Panc1 (cell line): ENCODE measurements around the gene MSI2.

Experiments used
- POLR2AphosphoS5 ChIP-seq: IDR thresholded peaks from 2 replicates; pipeline ENCODE4 v1.6.1; 2012; ENCODE audit warnings: mild to moderate bottlenecking, low read depth, low read length, moderate library complexity
- TCF7L2 ChIP-seq: IDR thresholded peaks from 2 replicates; pipeline ENCODE4 v1.6.1; 2011; ENCODE audit warnings: mild to moderate bottlenecking, low read depth, low read length, inconsistent platforms
- TF ChIP-seq, protein P1 (sequence below): fragments of 450-650 bp; IDR thresholded peaks from 2 replicates; pipeline ENCODE4 v1.5.1; 2017; ENCODE audit warnings: mild to moderate bottlenecking
- TF ChIP-seq, protein P2 (sequence below), 2 experiments: IDR thresholded peaks; 2 replicates each; pipeline ENCODE4 v1.6.1; 2011 to 2012; ENCODE audit warnings: low read depth in 2 of 2, control low read depth in 1 of 2, low read length in 1 of 2, mild to moderate bottlenecking in 1 of 2, moderate library complexity in 1 of 2; ENCODE audit not compliant: insufficient read depth in 1 of 2

GRCh38 chr17:57534863-57535248, 278.5 kb downstream of the MSI2 start:
- TF ChIP-seq, protein P1, sequence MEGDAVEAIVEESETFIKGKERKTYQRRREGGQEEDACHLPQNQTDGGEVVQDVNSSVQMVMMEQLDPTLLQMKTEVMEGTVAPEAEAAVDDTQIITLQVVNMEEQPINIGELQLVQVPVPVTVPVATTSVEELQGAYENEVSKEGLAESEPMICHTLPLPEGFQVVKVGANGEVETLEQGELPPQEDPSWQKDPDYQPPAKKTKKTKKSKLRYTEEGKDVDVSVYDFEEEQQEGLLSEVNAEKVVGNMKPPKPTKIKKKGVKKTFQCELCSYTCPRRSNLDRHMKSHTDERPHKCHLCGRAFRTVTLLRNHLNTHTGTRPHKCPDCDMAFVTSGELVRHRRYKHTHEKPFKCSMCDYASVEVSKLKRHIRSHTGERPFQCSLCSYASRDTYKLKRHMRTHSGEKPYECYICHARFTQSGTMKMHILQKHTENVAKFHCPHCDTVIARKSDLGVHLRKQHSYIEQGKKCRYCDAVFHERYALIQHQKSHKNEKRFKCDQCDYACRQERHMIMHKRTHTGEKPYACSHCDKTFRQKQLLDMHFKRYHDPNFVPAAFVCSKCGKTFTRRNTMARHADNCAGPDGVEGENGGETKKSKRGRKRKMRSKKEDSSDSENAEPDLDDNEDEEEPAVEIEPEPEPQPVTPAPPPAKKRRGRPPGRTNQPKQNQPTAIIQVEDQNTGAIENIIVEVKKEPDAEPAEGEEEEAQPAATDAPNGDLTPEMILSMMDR: no peak
- TF ChIP-seq, protein P2, sequence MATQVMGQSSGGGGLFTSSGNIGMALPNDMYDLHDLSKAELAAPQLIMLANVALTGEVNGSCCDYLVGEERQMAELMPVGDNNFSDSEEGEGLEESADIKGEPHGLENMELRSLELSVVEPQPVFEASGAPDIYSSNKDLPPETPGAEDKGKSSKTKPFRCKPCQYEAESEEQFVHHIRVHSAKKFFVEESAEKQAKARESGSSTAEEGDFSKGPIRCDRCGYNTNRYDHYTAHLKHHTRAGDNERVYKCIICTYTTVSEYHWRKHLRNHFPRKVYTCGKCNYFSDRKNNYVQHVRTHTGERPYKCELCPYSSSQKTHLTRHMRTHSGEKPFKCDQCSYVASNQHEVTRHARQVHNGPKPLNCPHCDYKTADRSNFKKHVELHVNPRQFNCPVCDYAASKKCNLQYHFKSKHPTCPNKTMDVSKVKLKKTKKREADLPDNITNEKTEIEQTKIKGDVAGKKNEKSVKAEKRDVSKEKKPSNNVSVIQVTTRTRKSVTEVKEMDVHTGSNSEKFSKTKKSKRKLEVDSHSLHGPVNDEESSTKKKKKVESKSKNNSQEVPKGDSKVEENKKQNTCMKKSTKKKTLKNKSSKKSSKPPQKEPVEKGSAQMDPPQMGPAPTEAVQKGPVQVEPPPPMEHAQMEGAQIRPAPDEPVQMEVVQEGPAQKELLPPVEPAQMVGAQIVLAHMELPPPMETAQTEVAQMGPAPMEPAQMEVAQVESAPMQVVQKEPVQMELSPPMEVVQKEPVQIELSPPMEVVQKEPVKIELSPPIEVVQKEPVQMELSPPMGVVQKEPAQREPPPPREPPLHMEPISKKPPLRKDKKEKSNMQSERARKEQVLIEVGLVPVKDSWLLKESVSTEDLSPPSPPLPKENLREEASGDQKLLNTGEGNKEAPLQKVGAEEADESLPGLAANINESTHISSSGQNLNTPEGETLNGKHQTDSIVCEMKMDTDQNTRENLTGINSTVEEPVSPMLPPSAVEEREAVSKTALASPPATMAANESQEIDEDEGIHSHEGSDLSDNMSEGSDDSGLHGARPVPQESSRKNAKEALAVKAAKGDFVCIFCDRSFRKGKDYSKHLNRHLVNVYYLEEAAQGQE (IDR thresholded peaks at IDR 0.05; ENCODE audit: insufficient read depth in 1 of 2, low read depth in 2 of 2, low read length in 1 of 2): no peak
- TF ChIP-seq POLR2AphosphoS5 (no peak), TCF7L2 (no peak)
